Mucosa of gallbladder (tissue), 1 donor: Measurements from ENCODE around the gene IGSF22. TPM values are rescaled to one million over a fixed set of nuclear protein-coding genes. Genes with fewer than 3 reads are reported as not detected.
A peak's percentile ranks its signal among the peaks of the same experiment; 100 is the strongest.

ENCODE experiments used
- DNase-seq: peaks from one replicate; pipeline ENCODE4 v3.0.0-alpha.2; 2020; ENCODE audit warnings: low spot score
- total RNA-seq: library from RNA; stranded (reverse); gene quantifications from one replicate; pipeline ENCODE4 v1.2.1, GENCODE V29; 2021
- donor health status: DM: no; HTN: no; CAD: no.

IGSF22 gene
- total RNA-seq, result 4.9 TPM

DNA sequence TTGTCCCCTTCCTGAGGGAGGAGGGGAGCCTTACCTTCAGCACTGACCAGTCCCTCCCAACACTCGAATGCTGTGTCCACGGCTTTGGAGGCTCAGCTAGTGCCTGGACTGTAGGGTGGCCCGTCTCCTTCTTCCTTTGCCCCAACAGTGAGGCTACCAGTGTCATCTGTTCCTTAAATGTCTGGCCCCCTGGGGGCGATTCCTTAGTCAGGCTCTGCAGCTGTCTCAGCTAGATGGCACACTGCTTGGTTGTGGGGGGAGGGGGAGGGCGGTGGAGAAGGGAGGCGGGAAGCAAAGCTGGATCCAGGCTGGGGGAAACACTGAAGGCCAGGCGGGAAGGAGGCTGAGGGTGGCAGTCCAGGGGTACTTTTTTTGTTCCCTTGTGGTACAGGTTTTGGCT, at the start of gene IGSF22:
Gene IGSF22, minus strand, starts transcription at position 149 of the 400 bp plus-strand sequence. CDS start 1,952 bp downstream, outside the sequence.
- no peak for DNase-seq

DNA sequence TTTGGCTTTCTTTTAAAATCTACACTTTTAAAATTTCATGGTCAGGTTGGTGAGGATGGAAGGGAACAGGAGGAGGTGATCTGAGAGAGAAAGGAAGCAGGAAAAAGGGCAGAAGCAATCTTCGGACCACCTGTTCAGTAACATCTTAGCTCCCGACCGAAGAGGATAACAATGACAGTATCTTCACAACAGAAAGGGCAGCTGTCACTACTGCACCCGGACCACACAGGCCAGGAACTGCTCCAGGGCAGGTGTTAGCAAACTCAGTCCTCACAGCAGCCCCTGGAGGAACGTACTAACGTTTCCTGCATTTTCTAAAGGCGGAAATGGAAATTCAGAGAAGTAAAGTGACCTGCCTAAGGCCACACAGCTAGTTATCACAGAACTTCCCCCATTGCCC, 48.8 kb upstream of the IGSF22 start:
- no peak for DNase-seq

GRCh38 chr11:18773681-18774080, 47.7 kb upstream of the IGSF22 start:
- no peak for DNase-seq

DNA sequence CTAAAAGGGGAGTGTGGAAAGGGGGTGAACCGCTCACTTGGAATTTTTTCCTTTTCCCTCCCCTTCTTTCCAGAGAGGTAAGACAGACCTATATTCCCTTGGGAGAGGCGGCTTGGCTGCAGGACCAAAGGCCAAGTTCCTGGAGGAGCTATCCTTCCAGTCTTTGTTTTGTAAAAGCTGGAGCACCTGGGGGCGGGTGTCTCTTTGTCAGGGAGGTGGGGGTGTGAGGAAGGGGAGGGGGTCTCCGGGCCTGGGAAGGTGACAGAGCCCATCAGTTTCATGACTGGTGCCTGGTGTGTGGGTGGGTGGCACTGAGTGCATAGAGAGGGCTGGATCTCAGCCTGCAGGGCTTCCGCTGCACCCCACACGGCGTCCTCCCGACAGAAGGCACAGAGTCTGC, 47.1 kb upstream of the IGSF22 start:
- no peak for DNase-seq

DNA sequence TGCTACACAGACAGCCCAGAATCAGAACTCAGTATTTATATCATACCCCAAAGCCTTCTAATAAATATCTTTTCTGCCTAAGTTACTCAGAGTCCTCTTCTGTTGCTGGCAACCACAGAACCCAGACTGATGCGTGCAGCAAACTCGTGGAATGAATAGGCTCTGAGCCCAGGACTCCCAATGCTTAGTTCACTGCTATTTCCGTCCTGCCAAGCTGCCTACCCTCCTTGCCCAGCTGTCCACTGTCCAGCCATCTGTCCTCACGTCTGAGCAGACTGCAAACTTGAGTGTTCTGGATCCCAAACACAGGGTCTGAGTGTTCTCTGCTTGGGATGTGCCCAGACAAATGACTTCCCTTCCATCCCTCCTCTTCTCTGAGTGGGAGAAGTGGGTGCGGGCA, 46.2 kb upstream of the IGSF22 start:
- DNase-seq, result no peak

- DNase-seq, result no peak
Measured at GRCh38 chr11:18771266-18772035, 45.5 kb upstream of the IGSF22 start.

- no peak for DNase-seq
Measured at GRCh38 chr11:18770479-18771125, 44.6 kb upstream of the IGSF22 start.

DNA sequence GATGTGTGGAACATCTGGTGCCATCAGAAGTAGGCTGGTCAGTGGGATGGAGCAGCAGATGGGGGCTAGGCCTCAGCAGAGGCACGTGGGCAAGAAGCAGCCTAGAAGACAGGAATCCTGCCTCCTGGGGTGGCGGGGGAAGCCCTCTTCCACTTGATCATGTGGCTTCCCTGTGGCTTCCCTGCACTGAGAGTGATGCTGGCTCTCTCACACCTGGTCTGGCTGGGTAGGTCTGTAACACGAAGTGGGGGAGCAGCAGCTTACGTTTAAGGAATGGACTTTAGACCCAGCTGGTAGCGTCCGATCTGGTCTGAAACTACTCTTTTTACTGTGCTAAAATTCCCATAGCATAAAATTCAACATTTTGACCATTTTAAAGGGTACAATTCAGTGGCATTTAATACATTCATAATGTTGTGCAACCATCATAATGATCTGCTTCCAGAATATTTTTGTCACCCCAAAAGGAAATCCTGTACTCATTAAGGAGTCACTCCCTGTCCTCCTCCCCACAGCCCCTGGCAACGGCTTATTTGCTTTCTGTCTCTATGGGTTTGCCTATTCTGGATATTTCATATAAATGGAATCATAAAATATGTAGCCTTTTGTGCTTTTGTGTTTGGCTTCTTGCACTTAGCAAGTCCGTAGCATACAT, 43.9 kb upstream of the IGSF22 start:
- DNase-seq, result peak; percentile 64

DNA sequence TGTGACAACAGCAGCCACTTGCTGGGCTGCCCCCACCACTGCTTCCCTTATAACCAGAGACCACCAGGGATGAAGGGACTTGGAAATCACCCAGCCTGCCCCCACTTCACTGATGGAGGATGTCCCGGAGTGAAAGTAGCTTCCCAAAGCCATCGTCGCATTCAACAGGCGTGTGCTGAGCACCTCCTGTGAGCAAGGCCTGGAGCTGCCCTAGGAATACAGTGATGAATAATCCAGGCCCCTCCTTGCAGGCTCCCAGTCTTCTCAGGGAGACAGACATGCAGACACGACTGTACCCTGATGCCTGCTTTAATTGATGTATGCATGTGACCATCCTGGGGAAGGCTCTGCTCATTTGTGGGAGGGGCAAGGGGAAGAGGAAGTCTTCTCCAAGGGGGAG, 43.0 kb upstream of the IGSF22 start:
- no peak for DNase-seq

- no peak for DNase-seq
Measured at GRCh38 chr11:18768472-18768901, 42.5 kb upstream of the IGSF22 start.

DNA sequence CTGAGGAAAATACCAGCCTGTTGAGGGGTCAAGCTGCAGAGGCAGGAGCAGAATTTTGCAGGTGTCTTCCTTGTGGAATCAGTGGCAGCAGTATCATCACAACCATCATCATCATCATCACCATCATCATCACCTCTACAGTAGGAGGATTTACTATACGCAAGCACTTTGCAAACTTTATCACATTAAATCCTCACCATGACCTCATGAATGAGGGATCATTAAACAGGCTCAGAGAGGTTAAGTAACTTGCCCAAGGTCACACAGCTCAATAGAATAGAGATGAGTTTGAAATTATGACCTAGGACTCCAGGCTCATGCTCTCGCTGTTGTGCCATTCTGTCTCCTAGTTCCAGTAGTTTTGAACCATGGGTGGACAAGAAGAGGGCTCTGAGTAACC, 40.0 kb upstream of the IGSF22 start:
- DNase-seq, result no peak

GRCh38 chr11:18765554-18765953, 39.6 kb upstream of the IGSF22 start:
- DNase-seq, result no peak

GRCh38 chr11:18761741-18762140, 35.8 kb upstream of the IGSF22 start:
- DNase-seq, result no peak

- DNase-seq, result no peak
Measured at GRCh38 chr11:18761144-18761543, 35.2 kb upstream of the IGSF22 start.

DNA sequence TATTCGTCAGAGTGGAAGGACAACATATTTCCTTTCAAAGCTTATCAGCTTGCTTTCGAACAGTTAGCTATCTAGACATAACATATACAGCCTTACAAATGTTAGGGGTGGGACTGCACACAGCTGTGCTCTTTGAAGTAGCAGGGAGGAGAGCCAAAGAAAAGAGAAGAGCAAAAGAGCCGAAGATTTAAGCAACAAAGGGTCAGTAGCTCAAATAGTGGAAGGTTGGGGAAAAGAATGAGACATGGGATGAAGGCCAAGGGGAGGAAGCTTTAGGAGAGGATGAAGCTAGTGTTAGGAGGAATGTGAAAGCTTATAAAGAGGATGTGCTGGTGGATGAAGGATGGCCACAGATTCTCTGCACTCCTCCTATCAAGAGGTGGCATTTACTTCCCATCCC, 31.8 kb upstream of the IGSF22 start:
- no peak for DNase-seq

DNA sequence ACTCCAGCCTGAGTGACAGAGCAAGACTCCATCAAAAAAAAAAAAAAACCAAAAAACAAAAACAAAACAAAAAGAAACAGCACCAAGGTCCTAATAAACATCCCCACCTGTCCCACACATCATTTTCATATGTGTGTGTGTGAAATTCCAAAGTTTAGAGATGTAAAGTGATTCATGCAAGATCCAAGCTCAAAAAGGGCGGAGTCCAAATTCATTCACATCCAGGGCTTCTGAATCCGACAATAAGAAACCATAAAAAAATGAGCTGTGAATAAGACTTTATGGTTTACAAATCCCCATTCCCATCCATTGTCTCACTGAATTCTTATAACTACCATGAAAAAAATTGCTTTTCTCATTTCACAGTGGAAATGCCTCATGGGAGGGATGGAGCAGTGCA, 30.9 kb upstream of the IGSF22 start:
- no peak for DNase-seq

DNA sequence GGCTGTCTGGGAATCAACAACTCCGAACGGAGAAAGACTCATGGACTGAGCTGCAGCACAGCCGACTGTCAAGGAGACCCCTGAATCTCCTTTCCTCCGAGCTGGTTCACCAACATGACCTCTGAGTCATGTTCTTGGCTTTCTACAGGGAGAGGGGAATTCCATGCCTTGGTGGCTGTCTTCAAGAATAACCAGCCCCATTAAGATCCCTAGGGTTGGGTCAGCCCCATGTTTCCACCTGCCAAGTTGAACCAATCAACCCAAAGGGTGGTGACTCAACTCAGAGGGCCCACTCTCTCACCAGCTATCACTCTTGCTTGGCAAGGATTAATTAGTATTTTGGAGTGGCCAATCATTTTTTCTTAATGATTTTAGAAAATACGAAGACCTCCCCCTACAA, 28.3 kb upstream of the IGSF22 start:
- DNase-seq, result no peak

- no peak for DNase-seq
Measured at GRCh38 chr11:18752502-18752901, 26.5 kb upstream of the IGSF22 start.

- no peak for DNase-seq
Measured at GRCh38 chr11:18750944-18751343, 25.0 kb upstream of the IGSF22 start.

DNA sequence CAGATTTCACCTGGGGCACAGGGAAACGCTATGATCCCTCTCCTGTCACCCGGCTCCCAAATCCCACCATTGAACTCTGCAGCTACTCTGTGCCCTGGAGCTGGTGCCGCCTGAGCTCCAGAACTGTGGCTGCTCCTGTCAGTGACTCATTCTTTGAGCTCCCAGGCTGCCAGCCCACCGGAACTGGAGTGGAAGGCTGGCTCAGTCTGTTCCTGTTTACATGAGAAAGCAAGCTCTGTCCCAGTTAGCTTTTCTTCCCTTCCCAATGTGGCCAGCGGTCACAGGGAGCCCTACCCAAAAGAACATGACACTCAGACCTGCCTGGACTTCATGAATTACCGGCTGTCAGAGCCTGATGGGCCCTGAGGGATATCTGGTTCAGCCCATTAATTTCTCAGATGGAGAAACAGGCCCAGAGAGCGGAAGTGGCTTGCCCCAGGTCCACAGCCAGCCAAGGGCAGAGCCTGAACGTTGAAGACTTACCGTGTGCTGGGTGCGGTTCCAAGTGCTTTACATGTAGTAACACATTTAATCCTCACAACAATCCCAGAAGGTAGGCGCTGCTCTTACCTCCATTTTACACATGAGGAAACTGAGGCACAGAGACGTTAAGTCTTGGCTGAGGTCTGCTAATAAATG, 23.8 kb upstream of the IGSF22 start:
- no peak for DNase-seq

GRCh38 chr11:18748766-18749365, 22.9 kb upstream of the IGSF22 start:
- DNase-seq, result no peak

DNA sequence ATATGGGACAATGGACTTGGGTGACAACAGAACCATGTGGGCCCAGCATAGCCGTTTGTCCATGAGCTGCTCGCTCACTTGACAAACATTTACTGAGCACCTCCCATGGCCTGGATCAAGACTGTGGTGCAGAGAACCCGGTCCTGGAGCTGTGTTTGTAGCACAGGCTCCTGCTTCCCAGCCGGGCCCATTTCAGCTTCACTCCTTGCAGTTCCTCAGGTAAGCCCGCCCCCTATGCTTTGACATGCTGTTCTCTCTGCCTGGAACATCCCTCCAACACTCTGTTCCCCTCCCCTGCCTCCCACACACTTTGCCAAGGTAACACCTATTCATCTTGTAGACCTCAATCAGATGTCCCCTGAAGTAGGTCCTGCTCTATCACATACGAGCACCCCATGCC, 19.3 kb upstream of the IGSF22 start:
- DNase-seq, result no peak
